ENCODE measurements around the gene MED26. TPM values are rescaled to one million over a fixed set of nuclear protein-coding genes. Genes with fewer than 3 reads are reported as not detected.
A peak's percentile ranks its signal among the peaks of the same experiment; 100 is the strongest.

MED26 gene
- total and polyA plus RNA-seq, 9 of the 15 experiments (the other 6 are each of a cell fraction or from before 2014, with no cell fraction given): 0.71 to 15.1 (median 6.2) TPM

GRCh38 chr19:16542045-16542909 is 85.7 kb downstream of the MED26 start, which contains the start of gene CHERP (continued):
- TF ChIP-seq ZNF57 (CRISPR knock-in tag; IDR thresholded peaks at IDR 0.05): no peak
- no peak for TF ChIP-seq ATF1 (CRISPR knock-in tag; IDR thresholded peaks at IDR 0.05)
- TF ChIP-seq ATF1 (tag; IDR thresholded peaks at IDR 0.05): peak; percentile 46; the same call in 1 of the 2 replicates
- peak; percentile 62; the same call in 1 of the 2 replicates for TF ChIP-seq ZNF695 (CRISPR knock-in tag; IDR thresholded peaks at IDR 0.05)
- TF ChIP-seq STAG1 (CRISPR knock-in tag; IDR thresholded peaks at IDR 0.05; ENCODE audit: borderline replicate concordance): no peak
- TF ChIP-seq RNF2 (IDR thresholded peaks at IDR 0.05): no peak
- no peak for TF ChIP-seq PCBP1 (IDR thresholded peaks at IDR 0.05; ENCODE audit: low read depth, low read length, poor library complexity, severe bottlenecking)
- no peak for TF ChIP-seq ZFP1 (CRISPR knock-in tag; IDR thresholded peaks at IDR 0.05)
- TF ChIP-seq TCF15 (CRISPR knock-in tag; IDR thresholded peaks at IDR 0.05): no peak
- TF ChIP-seq E2F5 (CRISPR knock-in tag; IDR thresholded peaks at IDR 0.05): no peak
- no peak for TF ChIP-seq STAT5A (IDR thresholded peaks at IDR 0.05; ENCODE audit: borderline replicate concordance, low read length)
- TF ChIP-seq ZBTB17 (CRISPR knock-in tag; IDR thresholded peaks at IDR 0.05): 0 out of 2 replicates have a peak, but pooled peaks have one; percentile 40
- peak; percentile 45 to 89; a peak in 2 of 4 replicates for TF ChIP-seq SIN3A (IDR thresholded peaks at IDR 0.05; ENCODE audit: borderline replicate concordance in 2 of 2, control insufficient read depth in 1 of 2, low read depth in 2 of 2, low read length in 2 of 2)
- no peak for TF ChIP-seq ZNF696 (CRISPR knock-in tag; conservative IDR thresholded peaks at IDR 0.05)

Data from K562 (cell line).